MM.1S (cell line): Measurements from ENCODE around the gene HERC4.

Experiments
- DNase-seq: peaks from one replicate; pipeline ENCODE4 v3.0.0-alpha.2; 2015
- H2AFZ ChIP-seq: fragments of 300-600 bp; sonication (generic); 2 replicates; pipeline ENCODE4 v1.6.0; 2016; ENCODE audit warnings: antibody characterized with exemption, low read length
- H3F3A ChIP-seq: fragments of 300-600 bp; sonication (generic); 2 replicates; pipeline ENCODE4 v1.6.1; 2016; ENCODE audit warnings: mild to moderate bottlenecking, antibody characterized with exemption, low read length, moderate library complexity, mixed read lengths; ENCODE audit not compliant: insufficient read depth
- H3K27ac ChIP-seq: fragments of 300-600 bp; sonication (generic); 2 replicates; pipeline ENCODE4 v1.5.1; 2016; ENCODE audit warnings: mild to moderate bottlenecking, low read length
- H3K27me3 ChIP-seq: fragments of 300-600 bp; sonication (generic); replicated peaks from 2 replicates; pipeline ENCODE4 v1.6.0; 2016; ENCODE audit warnings: low read length; ENCODE audit not compliant: insufficient read depth
- H3K36me3 ChIP-seq: fragments of 300-600 bp; sonication (generic); replicated peaks from 2 replicates; pipeline ENCODE4 v1.6.1; 2016; ENCODE audit warnings: mild to moderate bottlenecking, low read length, mixed read lengths; ENCODE audit not compliant: insufficient read depth
- H3K4me1 ChIP-seq: fragments of 300-600 bp; sonication (generic); 2 replicates; pipeline ENCODE4 v1.6.1; 2016; ENCODE audit warnings: low read length, mixed read lengths
- H3K4me2 ChIP-seq: fragments of 300-600 bp; sonication (generic); 2 replicates; pipeline ENCODE4 v1.6.0; 2016; ENCODE audit warnings: low read depth, low read length
- H3K4me3 ChIP-seq: fragments of 300-600 bp; sonication (generic); 2 replicates; pipeline ENCODE4 v1.5.1; 2016; ENCODE audit warnings: low read length, mixed read lengths
- H3K79me2 ChIP-seq: fragments of 300-600 bp; sonication (generic); 2 replicates; pipeline ENCODE4 v1.6.1; 2016; ENCODE audit warnings: mixed run types, low read length, mixed read lengths
- H3K9ac ChIP-seq: fragments of 300-600 bp; sonication (generic); 2 replicates; pipeline ENCODE4 v1.6.1; 2016; ENCODE audit warnings: low read length, mixed read lengths
- H3K9me2 ChIP-seq: fragments of 300-600 bp; sonication (generic); replicated peaks from 2 replicates; pipeline ENCODE4 v1.6.1; 2016; ENCODE audit warnings: mild to moderate bottlenecking, low read length, mixed read lengths; ENCODE audit not compliant: insufficient read depth
- H3K9me3 ChIP-seq: fragments of 300-600 bp; sonication (generic); replicated peaks from 2 replicates; pipeline ENCODE4 v1.6.1; 2016; ENCODE audit warnings: mild to moderate bottlenecking, low read length, mixed read lengths; ENCODE audit not compliant: insufficient read depth
- H4K20me1 ChIP-seq: fragments of 300-600 bp; sonication (generic); 2 replicates; pipeline ENCODE4 v1.6.1; 2016; ENCODE audit warnings: mild to moderate bottlenecking, low read length, moderate library complexity, mixed read lengths; ENCODE audit not compliant: insufficient read depth
- EZH2 ChIP-seq: fragments of 300-600 bp; sonication (generic); optimal IDR thresholded peaks from 2 replicates; pipeline ENCODE3; 2017; ENCODE audit warnings: low read depth, mild to moderate bottlenecking, antibody characterized with exemption, low read length, mixed read lengths
- EZH2phosphoT487 ChIP-seq: fragments of 300-600 bp; sonication (generic); IDR thresholded peaks from 2 replicates; pipeline ENCODE4 v1.6.1; 2018; ENCODE audit warnings: antibody characterized with exemption, low read length
- TF ChIP-seq, protein P1 (sequence below): fragments of 300-600 bp; sonication (generic); IDR thresholded peaks from 2 replicates; pipeline ENCODE4 v1.5.1; 2016; ENCODE audit warnings: antibody characterized with exemption, low read length, mixed read lengths

HERC4 gene

GRCh38 chr10:68101066-68101465 lies 26.0 kb upstream of the HERC4 start:
- Histone ChIP-seq H3K9me2 (no peaks in the 10 kb centered on the region), H3K27ac (no peak overlapping the region), H3F3A (no peaks in the 10 kb centered on the region), H3K79me2 (no peaks in the 10 kb centered on the region), H3K4me2 (no peak overlapping the region), H3K4me1 (no peaks in the 10 kb centered on the region), H4K20me1 (no peaks in the 10 kb centered on the region), H3K27me3 (no peaks in the 10 kb centered on the region), H3K9me3 (no peaks in the 10 kb centered on the region), H3K9ac (no peak overlapping the region), H3K36me3 (no peaks in the 10 kb centered on the region), H2AFZ (no peak overlapping the region), H3K4me3 (no peak overlapping the region)
- DNase-seq = no peak
- TF ChIP-seq, protein P1, sequence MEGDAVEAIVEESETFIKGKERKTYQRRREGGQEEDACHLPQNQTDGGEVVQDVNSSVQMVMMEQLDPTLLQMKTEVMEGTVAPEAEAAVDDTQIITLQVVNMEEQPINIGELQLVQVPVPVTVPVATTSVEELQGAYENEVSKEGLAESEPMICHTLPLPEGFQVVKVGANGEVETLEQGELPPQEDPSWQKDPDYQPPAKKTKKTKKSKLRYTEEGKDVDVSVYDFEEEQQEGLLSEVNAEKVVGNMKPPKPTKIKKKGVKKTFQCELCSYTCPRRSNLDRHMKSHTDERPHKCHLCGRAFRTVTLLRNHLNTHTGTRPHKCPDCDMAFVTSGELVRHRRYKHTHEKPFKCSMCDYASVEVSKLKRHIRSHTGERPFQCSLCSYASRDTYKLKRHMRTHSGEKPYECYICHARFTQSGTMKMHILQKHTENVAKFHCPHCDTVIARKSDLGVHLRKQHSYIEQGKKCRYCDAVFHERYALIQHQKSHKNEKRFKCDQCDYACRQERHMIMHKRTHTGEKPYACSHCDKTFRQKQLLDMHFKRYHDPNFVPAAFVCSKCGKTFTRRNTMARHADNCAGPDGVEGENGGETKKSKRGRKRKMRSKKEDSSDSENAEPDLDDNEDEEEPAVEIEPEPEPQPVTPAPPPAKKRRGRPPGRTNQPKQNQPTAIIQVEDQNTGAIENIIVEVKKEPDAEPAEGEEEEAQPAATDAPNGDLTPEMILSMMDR = no peak
- no peak for TF ChIP-seq EZH2phosphoT487
- TF ChIP-seq EZH2 = no peak

DNA sequence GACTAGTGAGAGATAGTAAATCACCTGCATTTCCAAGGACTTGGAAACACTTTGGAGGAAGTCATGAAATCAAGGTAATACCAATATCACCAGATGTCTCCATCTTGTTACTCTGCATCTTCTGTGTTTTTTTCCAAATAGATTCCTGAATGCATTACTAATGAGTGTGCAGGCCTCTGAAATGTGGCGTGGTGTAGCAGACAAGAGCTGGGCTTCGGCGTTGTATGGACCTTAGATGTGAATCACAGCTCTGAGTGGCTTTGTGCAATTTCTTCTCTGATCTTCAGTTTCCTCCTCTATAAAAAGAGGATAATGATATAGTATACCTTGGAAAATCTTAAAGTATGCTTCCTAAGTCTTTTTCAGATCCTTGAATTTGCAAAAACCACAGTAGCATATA lies 24.7 kb upstream of the HERC4 start:
- H3K4me2 ChIP-seq = no peak overlapping the region
- H3K4me3 ChIP-seq = no peak overlapping the region
- no peaks in the 10 kb centered on the region for H3K36me3 ChIP-seq
- no peak overlapping the region for H3K9ac ChIP-seq
- no peak for DNase-seq
- TF ChIP-seq EZH2phosphoT487 = no peak
- no peak for TF ChIP-seq EZH2
- H3K27ac ChIP-seq = no peak overlapping the region
- H3K9me3 ChIP-seq = no peaks in the 10 kb centered on the region
- H3K9me2 ChIP-seq = no peaks in the 10 kb centered on the region
- no peaks in the 10 kb centered on the region for H3K27me3 ChIP-seq
- no peaks in the 10 kb centered on the region for H3F3A ChIP-seq
- H3K79me2 ChIP-seq = no peaks in the 10 kb centered on the region
- H3K4me1 ChIP-seq = no peaks in the 10 kb centered on the region
- no peak overlapping the region for H2AFZ ChIP-seq
- no peaks in the 10 kb centered on the region for H4K20me1 ChIP-seq

DNA sequence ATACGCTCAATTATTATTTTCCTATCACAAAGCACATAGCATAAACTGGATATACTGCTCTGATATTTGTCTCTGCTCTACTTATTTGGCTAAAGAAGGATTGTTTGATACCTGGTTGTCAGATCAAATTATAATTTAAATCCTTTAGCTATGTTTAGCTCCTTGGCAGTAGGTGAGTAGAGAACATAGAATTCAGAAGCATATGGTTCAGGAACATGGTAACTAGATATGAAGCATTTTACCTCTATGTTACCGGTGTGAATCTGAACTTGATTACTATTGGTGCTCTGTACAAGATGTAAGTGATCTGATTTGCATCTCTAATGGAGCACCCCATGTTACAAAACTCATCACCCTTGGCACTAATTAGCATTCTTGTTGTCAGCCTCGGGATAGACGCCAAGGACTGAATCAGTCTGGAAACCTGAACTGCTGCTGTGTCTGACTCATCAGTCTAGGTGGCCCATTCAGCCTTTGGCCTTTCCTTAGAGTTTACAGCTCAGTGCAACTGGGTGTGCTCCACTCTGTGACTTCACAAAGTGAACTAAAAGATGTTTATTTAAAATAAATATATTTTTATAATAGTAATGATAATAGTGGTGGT lies 21.9 kb upstream of the HERC4 start:
- H3K27ac ChIP-seq = no peak overlapping the region
- H3K36me3 ChIP-seq = no peaks in the 10 kb centered on the region
- no peaks in the 10 kb centered on the region for H3K9me2 ChIP-seq
- H3K4me1 ChIP-seq = no peaks in the 10 kb centered on the region
- no peak for DNase-seq
- H3K9ac ChIP-seq = no peak overlapping the region
- no peaks in the 10 kb centered on the region for H3K27me3 ChIP-seq
- H3K9me3 ChIP-seq = no peaks in the 10 kb centered on the region
- H2AFZ ChIP-seq = no peak overlapping the region
- H4K20me1 ChIP-seq = no peaks in the 10 kb centered on the region
- no peaks in the 10 kb centered on the region for H3K79me2 ChIP-seq
- H3K4me3 ChIP-seq = no peak overlapping the region
- H3F3A ChIP-seq = no peaks in the 10 kb centered on the region
- TF ChIP-seq, protein P1 = no peak
- TF ChIP-seq EZH2 = no peak
- TF ChIP-seq EZH2phosphoT487 = no peak
- H3K4me2 ChIP-seq = no peak overlapping the region

DNA sequence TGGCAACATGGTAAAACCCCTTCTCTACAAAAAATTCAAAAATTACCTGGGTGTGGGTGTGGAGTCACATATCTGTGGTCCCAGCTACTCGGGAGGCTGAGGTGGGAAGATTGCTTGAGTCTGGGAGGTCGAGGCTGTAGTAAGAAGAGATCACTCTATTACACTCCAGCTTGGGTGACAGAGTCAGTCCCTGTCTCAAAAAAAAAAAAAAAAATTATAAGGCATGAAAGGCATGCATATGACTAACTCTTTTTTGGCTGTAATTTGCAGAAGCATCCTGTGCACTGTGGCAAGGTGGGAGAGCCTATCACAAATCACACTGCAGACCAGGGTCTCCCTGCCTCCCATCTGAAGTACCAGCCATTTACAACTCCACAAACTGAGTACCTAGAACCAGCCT lies 20.1 kb upstream of the HERC4 start:
- Histone ChIP-seq H3K9me2 (no peaks in the 10 kb centered on the region), H3K9me3 (no peaks in the 10 kb centered on the region), H3K27ac (no peak overlapping the region), H3K27me3 (no peaks in the 10 kb centered on the region), H3K9ac (no peak overlapping the region), H4K20me1 (no peaks in the 10 kb centered on the region), H3K4me3 (no peak overlapping the region), H2AFZ (no peak overlapping the region), H3F3A (no peaks in the 10 kb centered on the region), H3K79me2 (no peaks in the 10 kb centered on the region), H3K36me3 (no peaks in the 10 kb centered on the region), H3K4me1 (no peaks in the 10 kb centered on the region), H3K4me2 (no peak overlapping the region)
- DNase-seq = no peak
- no peak for TF ChIP-seq EZH2
- TF ChIP-seq EZH2phosphoT487 = no peak
- TF ChIP-seq, protein P1 = no peak
